ENCODE results near the gene UNKL.

GRCh38 chr16:1451702-1452392, 37.3 kb upstream of the UNKL start:
- TF ChIP-seq POLR2AphosphoS5 (IDR thresholded peaks at IDR 0.05) (no peak), POLR2A (IDR thresholded peaks at IDR 0.05) (no peak), CTCF (IDR thresholded peaks at IDR 0.05) (no peak), EP300 (IDR thresholded peaks at IDR 0.05) (no peak)
